NT2/D1 (cell line): ENCODE data around the gene D2HGDH.

ENCODE experiments used
- SUZ12 ChIP-seq: IDR thresholded peaks from 2 replicates; pipeline ENCODE4 v1.6.1; 2011; ENCODE audit not compliant: insufficient read length, insufficient read depth; ENCODE audit errors: extremely low read depth
- YY1 ChIP-seq: IDR thresholded peaks from 2 replicates; pipeline ENCODE4 v1.6.1; 2011; ENCODE audit not compliant: insufficient read length, insufficient read depth
- ZNF274 ChIP-seq: IDR thresholded peaks from 2 replicates; pipeline ENCODE4 v1.6.1; 2011; ENCODE audit warnings: mild to moderate bottlenecking, low read depth, low read length

DNA sequence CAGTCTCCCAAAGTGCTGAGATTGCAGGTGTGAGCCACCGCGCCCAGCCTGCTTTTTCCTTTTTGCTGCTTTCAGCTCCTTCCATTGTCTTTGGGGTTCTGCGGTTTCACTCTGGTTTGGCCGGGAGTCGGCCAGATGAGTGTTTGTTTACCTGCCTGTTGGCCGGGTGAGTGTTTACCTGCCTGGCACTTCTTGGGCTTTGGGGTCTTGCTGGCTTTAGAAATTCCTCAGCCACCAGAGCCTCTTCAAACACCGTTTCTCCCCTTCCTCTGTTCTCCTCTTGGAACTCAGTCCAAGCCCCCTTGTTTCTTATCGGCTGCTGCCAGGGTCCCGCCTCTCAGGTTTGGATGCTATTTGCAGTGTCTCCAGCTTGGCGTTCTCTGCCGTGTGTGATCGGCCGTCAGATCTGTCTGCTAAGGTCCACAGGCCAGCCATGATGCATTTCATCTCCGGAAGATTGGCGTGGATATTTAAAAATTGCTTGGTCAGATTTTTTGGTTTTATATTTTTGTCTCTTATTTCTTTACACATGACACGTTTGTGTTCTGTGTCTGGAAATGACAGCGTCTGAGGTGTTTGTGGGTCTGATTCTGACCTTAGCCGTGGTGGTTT is 28.0 kb downstream of the D2HGDH start:
- TF ChIP-seq YY1, result no peak
- no peak for TF ChIP-seq ZNF274
- no peak for TF ChIP-seq SUZ12
